ENCODE measurements around the gene KIF26B.
A peak's percentile ranks its signal among the peaks of the same experiment; 100 is the strongest.

Gene KIF26B

DNA sequence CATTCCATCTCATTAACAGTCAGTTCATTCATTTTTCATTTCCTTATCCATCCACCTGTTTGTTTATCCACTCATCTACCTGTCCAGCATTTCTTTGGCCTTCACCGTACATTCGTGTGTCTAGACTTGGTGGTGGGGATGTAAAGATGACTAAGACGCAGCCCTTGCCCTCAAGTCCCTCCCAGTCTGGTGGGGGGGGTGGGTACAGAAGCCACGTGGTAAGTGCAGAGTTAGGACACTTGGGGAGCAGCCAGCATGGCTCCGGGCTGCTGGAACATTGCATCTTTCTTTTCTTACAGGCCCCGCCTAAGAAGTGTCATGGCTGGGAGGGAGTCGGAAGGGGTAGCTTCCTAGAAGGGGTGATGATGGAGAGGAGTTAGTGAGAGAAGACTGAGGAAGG lies 17.2 kb downstream of the KIF26B start:
- no peak for DNase-seq (ENCODE audit: low spot score)

DNA sequence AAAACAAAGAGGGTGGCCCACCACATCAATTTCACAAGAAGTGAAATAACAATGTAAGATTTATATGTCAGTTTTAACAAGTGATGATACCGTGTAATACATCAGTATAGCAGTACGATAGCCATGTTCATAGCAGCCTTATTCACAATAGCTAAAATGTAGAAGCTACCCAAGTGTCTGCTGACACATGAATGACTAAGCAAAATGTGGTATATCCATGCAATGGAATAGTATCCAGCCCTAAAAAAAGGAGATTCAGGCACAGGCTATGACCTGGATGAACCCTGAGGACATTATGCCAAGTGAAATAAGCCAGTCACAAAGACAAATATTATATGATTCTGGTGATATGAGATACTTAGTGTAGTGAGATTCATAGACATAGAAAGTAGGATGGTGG lies 18.0 kb downstream of the KIF26B start:
- DNase-seq (ENCODE audit: low spot score), result no peak

DNA sequence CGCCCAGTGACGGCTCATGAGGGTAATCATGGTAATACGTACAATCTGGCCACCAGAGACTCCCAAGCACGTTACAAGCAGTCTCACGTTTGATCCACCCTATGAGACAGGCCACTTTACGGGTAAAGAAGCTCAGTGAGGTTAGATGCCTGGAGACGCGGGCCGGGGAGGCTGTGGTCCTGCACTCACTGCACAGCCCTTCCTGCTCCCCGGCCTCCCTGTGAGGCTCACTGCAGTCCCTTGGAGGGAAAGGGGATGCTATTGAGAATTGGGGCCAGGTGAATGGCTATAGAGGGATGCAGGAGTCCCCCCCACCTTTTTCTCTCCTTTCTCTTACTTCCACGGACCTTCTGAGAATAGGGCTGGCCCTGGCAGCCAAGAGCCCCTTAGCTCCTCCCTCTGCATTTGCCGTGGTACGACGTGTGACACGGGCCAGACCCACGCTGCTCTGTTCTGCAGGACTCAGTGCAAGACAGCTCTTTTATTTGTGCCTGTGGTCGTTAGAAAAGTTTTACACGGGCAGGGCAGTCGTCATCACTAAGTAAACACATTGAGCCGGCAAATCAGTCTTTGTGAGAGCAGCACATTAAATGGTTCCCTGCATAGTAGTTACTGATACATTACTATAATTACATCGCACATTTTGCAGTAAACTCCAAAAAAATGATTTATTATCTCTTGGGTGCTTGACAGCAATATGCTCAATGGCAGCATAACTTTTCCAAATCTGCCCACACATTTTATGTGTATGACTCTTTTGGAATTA lies 18.8 kb downstream of the KIF26B start:
- DNase-seq (ENCODE audit: low spot score), result no peak

DNA sequence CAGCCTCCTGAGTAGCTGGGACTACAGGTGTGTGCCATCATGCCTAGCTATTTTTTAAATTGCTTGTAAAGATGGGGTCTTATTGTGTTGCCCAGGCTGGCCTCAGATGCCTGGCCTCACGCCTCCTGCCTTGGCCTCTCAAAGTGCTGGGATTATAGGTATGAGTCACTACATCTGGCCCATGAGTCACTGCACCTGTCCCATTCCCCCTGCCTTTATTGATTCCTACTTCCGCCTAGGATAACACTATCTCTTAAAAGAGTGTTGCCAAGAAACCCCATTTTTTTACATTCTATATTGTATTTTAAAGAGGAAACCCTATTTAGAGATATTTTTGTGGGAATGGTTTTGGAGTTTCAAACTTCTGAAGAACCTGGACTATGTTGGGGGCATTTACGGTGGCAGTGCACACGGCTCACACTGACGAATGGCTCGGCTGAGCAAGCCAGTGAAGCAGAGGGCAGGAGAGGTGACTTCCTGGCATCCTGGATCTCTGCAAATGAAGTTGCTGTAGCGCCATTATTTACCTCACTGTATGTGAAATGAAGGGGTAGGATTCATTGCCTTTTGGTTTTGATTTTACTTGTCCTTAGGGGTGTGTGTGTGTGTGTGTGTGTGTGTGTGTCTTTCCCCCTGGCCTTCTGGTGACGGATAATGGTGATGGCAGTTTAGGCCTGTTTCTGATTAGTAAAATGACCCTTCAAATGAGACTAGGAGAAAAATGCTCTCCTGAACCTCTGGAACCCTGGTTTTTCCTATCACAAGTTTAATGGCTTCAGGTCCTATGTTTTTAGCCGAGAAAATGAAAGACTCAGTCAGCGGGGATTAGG lies 22.5 kb downstream of the KIF26B start:
- DNase-seq (ENCODE audit: low spot score), result no peak

DNA sequence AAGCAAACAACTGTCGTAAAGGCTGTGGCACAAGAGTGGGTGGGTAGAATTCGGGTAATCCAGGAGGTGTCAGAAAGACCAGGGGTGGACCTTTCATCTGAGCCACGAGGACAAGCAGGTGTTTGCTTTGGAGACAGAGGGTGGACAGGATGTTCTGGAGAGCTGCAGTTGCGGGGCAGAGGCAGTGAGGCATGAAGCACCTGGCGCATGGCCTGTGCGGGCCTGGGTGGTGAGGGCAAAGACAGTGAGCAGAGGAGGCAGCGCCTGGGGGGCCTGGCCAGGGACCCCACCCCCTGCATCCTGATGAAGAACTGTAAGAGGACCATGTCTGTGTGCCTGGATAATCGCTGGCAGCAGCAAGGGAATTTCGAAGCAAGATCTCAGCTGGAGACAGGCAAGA lies 24.9 kb downstream of the KIF26B start:
- DNase-seq (ENCODE audit: low spot score), result no peak

DNA sequence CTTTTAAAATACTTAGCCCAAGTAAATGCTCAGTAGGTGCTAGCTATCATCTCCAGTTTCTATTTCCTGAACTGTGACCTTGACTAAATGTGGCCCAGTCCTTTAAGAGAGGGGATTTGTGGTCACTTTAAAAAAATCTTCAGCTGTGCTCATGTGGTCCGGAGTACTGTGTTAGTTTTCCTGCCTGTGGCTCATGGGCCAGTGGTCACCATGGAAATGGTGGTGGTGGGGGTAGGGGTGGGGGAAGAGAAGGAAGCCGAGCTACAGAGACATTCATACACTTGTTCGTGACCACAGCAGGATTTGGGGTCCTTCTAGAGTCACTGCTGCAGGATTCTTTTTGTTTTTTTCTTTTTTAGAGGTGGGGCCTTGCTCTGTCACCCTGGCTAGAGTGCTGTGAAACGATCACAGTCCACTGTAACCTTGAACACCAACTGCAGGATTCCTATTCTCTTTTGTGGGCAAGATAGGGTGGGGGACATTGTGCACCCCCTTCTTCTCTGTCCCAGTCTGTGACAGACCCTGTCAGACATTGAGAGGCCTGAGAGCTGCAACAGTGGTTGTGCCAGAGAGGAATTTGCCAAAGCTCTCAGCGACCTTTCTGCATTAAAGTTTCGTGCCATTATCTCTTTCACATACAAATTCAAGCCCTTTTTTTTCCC lies 25.8 kb downstream of the KIF26B start:
- DNase-seq (ENCODE audit: low spot score), result no peak

DNA sequence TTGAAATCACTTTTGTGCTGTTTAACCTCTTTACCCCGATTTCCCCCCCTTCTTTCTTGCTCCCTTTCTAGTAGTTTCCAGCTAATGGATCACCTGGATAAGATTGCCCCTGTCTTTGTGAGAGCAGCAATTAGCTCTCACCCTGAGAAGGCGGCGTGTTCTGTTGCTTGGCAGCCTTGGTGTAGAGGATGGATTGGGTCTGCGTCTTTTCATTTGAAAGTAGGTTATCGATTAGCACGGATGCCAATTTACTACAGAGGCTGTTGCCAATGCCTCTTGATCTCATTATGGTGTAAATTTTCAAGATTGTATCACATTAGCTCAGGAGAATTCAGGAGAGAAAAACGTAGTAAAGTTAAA lies 26.4 kb downstream of the KIF26B start:
- no peak for DNase-seq (ENCODE audit: low spot score)

DNA sequence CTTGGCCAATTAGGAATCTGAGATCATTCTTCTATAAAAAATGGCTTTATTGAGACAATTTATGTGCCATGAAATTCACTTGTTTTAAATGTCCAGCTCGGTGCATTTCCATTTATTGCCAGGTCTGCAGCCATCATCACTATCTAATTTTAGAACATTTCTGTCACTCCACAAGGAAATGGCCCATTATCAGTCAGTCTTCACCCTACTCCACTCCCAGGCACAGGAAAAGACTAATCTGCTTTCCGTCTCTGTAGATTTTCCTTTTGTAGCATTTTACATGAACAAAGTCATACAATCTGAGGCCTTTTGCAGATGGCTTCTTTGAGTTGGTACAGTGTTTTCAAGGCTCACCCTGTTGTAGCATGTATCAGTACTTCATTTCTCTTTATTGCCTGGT lies 27.2 kb downstream of the KIF26B start:
- no peak for DNase-seq (ENCODE audit: low spot score)

DNA sequence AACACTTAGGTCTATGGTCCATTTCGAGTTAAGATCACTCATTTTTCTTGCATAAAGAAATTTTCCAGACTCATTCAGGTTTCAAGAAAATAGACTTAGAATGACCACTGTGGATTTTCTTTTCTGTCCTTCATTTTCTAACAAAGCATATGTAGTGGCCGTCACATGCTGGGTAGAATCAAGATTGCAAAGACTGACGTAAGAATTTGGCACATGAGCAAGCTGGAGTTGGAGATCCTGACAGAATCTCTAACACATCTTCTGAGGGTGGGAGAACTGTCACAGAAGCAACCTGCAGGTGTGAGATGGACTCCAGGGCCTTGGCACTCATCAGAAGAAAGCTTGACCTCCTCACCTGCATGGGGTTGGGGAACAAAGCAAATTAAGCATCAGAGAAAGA lies 28.6 kb downstream of the KIF26B start:
- no peak for DNase-seq (ENCODE audit: low spot score)

DNA sequence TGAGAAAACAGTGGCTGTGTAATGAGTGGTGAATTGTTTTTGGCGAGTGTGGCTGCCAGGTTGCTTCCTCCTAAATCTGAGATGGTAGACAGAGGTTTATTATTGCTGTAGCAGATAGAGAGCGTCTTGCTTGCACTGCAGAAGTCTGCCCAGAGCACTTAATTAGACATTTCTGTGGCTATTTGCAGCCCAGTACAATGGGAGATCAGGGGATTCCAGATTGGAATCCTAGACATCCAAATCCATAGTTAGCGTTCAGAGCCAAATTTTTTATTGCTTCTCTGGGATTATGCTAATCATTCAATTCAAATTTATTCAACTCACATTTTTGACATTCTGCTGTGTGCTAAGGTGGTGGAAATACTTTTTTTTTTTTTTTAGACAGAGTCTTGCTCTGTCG lies 30.0 kb downstream of the KIF26B start:
- DNase-seq (ENCODE audit: low spot score), result no peak

DNA sequence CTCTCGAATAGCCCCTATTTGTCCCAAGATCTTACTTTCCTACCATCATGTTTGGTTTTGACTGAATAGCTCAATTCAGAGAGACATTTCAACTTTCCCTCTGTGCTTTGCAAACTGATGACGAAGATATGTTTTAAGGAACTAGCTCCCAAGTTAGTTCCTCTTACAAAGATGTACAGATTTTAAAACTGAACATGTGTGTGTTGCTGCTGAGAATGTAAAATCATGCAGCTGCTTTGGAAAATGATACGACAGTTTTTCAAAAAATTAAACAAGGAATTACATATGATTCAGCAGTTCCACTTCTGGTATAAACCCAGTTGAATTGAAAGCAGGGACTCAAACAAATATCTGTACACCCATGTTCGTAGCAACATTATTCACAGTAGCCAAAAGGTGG lies 33.6 kb downstream of the KIF26B start:
- DNase-seq (ENCODE audit: low spot score), result no peak

DNA sequence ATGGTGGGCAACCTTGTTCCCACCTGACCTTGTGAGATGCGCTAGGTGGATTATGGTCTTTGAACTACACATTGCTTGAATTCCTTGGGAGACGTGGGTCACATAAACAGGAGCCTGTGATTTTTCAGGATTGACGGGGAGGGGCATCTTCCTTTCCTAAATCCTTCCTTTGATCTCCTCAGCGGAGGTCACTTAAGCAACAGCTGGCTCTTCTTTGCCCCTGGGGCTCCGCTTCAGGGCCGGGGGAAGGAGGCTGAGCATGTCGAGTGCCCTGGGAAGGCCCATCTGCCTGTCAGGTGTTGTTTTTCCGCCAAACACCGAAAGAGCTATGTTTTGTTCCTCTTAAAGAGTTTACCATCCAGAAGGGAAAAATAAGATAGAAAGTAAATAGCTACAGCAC lies 40.6 kb downstream of the KIF26B start:
- DNase-seq (ENCODE audit: low spot score), result no peak

DNA sequence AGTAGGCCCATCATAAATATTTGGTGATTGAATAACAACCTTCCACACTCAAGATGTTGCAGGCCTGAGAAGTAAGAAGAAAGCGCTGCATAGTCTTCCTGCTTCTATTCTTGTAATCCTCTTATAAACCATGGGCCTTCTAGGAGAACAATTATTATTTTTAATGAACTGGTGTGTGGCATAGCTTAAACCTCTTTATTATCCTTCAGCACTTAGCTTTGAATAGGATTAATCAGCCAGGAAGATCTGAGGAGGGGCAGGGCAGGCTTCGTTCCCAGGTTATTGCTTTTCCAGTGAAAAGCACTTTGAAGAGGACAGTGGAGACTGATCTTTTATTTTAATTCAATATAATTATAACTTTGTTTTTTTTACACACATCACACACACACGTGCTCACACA lies 42.3 kb downstream of the KIF26B start:
- no peak for DNase-seq (ENCODE audit: low spot score)

DNA sequence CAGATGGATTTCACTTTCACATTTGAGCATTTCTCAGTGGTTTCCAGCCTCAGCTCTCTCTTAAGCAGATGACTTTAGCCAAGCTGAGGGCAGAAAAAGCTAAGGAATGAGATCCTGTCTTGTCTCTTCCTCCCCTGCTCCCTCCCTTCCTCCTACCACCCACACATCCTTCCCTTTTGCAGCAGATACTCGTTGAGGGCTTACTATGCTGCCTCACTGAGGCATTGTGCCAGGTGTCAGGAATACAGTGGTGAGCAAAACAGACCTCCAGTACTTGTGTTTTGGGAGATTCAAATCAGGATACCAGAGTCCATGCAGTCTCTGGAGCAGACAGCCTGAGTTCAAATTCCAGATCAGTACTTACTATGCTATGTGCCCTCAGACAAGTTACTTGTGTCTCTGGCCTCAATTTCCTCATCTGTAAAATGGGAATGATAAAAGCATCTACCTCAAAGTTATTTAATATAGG lies 43.2 kb downstream of the KIF26B start:
- DNase-seq (ENCODE audit: low spot score), result peak; percentile 61

DNA sequence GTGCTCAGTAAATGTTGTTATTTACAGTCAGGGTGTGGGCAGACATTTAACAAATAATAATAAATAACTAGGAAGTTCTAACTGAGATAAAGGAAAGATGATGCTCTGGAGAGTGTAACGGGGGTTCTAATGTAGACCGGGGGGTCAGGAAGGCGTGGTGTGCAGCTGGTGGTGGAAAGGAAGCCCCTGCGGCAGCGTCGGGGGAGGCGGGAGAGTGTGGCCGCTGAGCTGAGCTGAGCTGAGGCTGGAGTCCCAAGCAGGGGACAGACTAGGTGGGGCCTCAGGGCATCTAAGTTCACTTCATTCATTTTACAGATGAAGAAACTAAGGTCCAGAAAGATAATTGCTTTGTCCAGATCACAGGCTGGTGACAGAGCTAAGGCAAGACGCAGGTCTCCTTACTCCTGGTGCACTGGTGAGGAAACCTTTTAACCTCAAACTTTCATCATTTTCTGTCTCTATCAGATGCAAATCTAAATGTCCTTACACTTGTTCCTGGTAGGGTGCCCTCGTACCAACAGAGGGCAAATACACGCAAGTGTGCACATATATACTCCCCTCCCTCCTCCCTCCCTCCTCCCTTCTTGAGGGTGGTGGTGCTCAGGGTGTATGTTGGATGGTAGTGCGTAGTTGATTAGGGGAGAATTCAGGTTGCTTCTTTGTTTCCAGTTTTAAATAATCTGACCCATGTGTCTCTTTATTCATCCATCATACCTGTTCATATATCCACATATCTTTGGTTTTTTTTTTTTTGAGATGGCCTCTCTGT lies 44.1 kb downstream of the KIF26B start:
- DNase-seq (ENCODE audit: low spot score), result no peak

DNA sequence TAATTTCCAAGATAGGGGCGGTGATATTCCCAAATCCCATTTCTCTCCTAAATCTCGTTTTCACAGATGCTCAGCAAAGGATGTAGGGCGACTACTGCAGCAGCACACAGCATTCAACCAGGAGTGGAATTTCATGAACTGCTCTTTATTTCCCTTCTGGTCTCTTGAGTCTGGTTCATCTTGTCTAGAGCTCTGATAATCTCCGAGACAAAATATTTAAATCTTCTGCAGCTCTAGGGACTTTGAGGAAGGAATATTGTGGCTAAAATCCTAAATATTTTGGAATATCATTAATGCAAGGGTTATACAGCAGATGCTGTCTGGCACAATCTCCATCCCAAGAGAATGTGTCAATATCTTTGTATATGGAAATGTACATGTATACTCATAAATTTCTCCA lies 45.4 kb downstream of the KIF26B start:
- no peak for DNase-seq (ENCODE audit: low spot score)

DNA sequence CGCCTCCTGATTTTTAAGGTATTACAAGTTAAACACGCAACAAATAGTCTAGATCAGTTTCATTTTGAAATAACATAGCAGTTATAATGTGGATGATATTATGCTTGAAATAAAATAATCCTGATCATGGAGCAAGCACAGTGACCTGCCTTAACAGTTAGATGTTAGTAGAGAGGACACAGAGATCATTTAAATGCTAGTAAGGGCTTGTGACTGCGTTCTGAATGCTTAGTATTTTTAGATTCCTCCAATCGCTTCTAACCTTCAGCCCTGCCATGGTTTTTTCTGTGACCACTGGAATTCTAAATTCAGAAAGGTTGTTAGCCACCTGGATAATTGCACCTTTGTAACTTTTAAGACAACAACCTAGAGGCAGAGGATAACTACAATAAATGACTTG lies 46.4 kb downstream of the KIF26B start:
- no peak for DNase-seq (ENCODE audit: low spot score)

DNA sequence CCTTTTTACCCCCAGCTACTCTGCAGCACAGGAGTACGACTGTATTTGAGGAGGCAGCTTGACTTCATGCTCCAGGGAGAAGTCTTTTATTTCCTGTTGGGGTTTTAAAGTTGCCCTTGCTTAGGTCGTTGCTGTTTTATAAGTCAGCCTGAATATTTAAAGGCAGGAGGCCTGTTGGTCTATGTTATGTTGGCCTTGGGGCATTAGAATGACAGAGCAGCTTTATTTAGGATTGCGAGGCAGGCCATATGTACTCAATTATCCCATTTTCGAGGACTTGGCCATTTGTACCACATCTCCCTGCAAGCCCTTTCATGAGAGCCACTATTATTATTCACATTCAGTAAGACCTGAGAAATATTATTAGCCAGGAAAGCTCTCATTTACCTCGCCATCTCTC lies 47.0 kb downstream of the KIF26B start:
- no peak for DNase-seq (ENCODE audit: low spot score)

DNA sequence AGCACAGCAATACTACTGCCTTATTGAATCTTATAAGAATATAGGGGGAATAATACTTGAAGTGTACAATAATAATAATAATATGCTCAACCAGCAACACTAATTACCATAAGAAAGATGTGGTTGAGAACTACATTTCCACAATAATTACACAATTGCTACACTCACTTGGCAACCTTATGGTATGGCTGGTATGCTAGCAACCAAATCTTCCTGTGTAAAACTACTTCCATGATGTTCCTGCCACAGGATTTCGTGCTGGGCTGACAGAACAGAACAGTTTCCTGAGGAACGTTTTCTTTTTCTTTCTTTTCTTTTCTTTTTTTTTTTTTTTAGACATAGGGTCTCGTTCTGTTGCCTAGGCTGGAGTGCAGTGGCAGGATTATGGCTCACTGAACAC lies 50.6 kb downstream of the KIF26B start:
- DNase-seq (ENCODE audit: low spot score), result peak; percentile 24

DNA sequence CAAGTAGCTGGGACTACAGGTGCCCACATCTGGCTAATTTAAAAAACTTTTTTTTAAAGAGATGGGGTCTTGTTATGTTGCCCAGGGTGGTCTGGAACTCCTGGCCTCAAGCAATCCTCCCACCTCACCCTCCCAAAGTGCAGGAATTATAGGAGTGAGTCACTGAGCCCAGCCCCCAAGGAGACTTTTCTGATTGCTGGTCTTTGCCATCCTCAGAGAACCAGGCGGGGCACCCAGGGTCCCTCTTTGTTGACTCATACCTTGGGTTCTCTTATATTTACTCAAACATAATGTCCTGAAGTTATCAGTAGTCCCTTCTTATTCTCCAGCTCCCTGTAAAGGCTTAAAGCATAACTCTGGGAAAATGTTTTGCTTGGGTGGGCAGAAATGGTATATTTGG lies 51.1 kb downstream of the KIF26B start:
- DNase-seq (ENCODE audit: low spot score), result no peak

DNA sequence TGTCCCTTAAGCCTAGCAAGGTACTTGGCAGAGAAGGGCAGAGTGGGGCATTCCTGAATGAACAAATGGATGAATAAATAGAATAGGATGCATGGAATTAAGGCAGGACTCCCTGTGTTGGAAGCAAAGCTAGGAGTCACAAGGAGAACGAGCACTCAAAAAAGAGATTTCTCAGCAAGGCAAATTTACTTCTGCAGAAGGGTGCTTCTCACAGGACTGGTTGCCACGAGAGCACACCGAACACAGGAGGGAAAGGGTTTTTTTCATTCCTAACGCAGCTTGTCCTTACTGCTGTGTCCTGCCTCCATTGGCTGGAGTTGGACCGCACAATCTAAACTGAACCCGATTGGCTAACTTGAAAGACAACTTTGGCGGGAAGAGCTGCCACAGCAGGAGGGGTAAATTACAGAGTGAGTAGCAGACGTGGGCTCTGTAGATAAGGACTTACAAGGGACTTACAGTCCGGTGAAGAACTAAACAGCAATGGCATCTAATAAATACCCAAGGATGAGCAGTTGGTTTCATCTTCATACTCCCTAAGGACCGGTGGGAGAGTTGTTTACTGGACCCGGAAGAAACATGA lies 52.4 kb downstream of the KIF26B start:
- DNase-seq (ENCODE audit: low spot score), result no peak

DNA sequence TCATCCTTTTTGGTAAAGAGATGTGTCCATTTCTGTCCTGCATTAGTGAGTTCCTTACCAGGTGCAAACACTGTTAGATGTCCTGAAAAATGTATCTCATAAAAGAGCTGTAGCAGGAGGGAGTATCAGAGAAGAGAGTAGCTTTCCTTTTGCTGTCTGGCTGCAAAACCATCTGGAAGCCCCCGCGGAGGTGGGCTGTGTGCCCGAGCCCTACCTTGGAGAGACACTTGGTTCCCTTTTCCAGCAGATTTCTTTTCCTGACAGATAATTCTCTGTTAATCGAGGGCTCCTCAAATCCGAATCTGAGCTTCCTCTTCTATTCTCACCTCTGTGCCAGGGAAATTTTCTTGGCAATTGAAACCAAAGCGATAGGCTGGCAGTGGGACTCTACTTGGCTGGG lies 53.0 kb downstream of the KIF26B start:
- no peak for DNase-seq (ENCODE audit: low spot score)

Measured in AG08395 (cell line).